ENCODE measurements around the gene SLC7A10. TPM values are rescaled to one million over a fixed set of nuclear protein-coding genes. Genes with fewer than 3 reads are reported as not detected.

SLC7A10 gene
- total RNA-seq: not detected
- not detected for polyA plus RNA-seq (2013, experiment 1 of 2)
- 0.24 TPM for polyA plus RNA-seq (2013, experiment 2 of 2)
- total RNA-seq: 0 to 0.20 (median 0) reads per million in 172 experiments

DNA sequence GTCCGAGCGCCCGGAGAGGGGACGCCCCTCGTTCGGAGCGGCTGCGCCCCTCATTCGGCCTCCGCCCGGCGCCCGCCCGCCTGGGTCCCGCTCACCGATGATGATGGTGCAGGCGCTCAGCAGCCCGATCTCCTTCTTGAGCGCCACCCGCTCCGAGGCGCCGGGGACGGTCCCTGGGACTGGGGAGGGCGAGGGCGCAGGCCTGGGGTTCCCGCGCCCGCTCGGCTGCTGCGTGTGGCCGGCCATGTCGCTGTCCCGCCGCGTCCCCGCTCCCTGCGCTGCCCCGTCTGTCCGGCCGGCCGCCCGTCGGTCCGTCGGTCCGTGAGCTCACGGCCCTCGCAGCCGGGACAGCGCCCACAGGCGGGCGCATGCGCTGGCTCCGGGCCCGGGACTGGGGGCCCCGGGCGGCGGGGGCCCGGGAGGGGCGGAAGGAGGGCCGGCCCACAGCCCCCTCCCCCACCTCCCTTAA is at the start of gene SLC7A10:
TSS of gene SLC7A10 (minus strand) at position 393 of the 469 bp plus-strand sequence. CDS start at position 246, 147 bp downstream.
- Histone ChIP-seq H3K36me3 (ENCODE audit: insufficient read depth, low read length) (no peaks in the 10 kb centered on the region), H3K27ac (ENCODE audit: low read depth in 1 of 2, low read length in 2 of 2) (no peak within 1 kb of the TSS), H3K27me3 (ENCODE audit: control insufficient read depth in 1 of 2, insufficient read depth in 2 of 2, low read length in 2 of 2) (peaks cover 43 to 58% of the 10 kb centered on the region in 2 experiments), H3K9me3 (ENCODE audit: control insufficient read depth in 1 of 2, insufficient read depth in 1 of 2, low read length in 2 of 2) (peaks cover 23 to 24% of the 10 kb centered on the region in 2 experiments), H3K4me3 (ENCODE audit: low read length) (no peak within 1 kb of the TSS), H3K4me1 (ENCODE audit: insufficient read depth, low read length) (peaks cover 16% of the 10 kb centered on the region)
- H3K27ac Mint-ChIP-seq: no peak within 1 kb of the TSS
- no peak for DNase-seq
- H3K4me3 Mint-ChIP-seq: peak within 1 kb of the TSS; percentile 79
- no peak for ATAC-seq (ENCODE audit: poor library complexity)
- POLR2A ChIA-PET: no interaction called here
- TF ChIP-seq, protein P1, sequence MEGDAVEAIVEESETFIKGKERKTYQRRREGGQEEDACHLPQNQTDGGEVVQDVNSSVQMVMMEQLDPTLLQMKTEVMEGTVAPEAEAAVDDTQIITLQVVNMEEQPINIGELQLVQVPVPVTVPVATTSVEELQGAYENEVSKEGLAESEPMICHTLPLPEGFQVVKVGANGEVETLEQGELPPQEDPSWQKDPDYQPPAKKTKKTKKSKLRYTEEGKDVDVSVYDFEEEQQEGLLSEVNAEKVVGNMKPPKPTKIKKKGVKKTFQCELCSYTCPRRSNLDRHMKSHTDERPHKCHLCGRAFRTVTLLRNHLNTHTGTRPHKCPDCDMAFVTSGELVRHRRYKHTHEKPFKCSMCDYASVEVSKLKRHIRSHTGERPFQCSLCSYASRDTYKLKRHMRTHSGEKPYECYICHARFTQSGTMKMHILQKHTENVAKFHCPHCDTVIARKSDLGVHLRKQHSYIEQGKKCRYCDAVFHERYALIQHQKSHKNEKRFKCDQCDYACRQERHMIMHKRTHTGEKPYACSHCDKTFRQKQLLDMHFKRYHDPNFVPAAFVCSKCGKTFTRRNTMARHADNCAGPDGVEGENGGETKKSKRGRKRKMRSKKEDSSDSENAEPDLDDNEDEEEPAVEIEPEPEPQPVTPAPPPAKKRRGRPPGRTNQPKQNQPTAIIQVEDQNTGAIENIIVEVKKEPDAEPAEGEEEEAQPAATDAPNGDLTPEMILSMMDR (IDR thresholded peaks at IDR 0.05): no peak
- H3K4me1 Mint-ChIP-seq (ENCODE audit: low read depth): peaks cover 12% of the 10 kb centered on the region
- H3K27me3 Mint-ChIP-seq: peaks cover 69% of the 10 kb centered on the region
- intact Hi-C loops (cut with DNase I, micrococcal nuclease): no loop called here
- H3K36me3 Mint-ChIP-seq (ENCODE audit: low read depth): peaks cover 13% of the 10 kb centered on the region
- CTCF ChIA-PET: no interaction called here
- peaks cover 8% of the 10 kb centered on the region for H3K9me3 Mint-ChIP-seq

DNA sequence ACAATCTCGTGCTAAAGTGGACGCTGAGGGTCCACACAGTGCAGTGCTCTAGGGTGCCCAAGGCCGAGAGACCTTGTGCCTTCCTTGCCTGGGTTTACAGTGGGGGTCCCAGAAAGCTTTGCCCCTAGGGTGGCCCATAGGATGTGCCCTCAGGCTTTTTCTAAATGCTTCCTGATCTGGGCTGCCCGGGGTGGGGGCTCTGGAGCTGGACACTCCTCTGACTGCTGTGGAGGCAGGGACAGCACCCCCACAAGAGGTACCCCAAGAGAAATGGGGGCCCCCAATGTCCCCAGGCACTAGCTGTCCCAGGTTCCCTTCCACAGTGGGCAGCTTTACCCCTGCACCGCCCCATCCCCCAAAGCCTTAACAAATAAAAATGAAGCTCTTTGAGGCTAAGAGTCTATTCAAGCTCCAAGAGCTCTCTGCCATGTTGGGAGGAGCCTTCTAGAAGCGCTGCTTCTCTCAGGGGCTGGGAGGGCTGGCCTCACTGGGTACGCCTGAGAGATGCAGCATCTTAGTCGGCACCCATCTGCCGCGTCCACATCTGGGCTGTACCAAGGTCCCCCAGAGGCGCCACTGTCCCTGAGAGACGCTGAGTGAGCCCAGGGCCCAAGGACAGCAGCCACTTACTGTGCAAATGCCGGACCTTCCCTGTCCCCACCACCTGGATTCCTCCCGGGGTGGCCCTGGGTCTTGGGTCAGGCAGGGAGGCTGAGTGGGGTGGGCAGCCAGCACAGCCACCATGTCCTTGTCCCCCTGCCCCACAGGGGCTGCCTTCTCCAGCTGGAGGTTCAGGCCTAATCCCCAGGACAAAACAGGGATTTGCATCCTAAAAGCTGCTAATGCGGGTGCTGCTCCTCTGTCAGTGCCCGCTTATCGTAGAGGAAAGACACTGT is 49.3 kb upstream of the SLC7A10 start:
- no peaks in the 10 kb centered on the region for H3K27me3 Mint-ChIP-seq
- ATAC-seq (ENCODE audit: poor library complexity) (no peak), DNase-seq (no peak)
- no peak overlapping the region for H3K4me3 ChIP-seq (ENCODE audit: low read length)
- TF ChIP-seq, protein P1 (IDR thresholded peaks at IDR 0.05): no peak
- no peaks in the 10 kb centered on the region for H3K9me3 Mint-ChIP-seq
- no peaks in the 10 kb centered on the region for H3K36me3 Mint-ChIP-seq (ENCODE audit: low read depth)
- ChIA-PET POLR2A (no interaction called here), CTCF (no interaction called here)
- H3K4me1 Mint-ChIP-seq (ENCODE audit: low read depth): no peaks in the 10 kb centered on the region
- intact Hi-C loops (cut with DNase I, micrococcal nuclease): no loop called here
- H3K27ac ChIP-seq (ENCODE audit: low read depth in 1 of 2, low read length in 2 of 2): no peak overlapping the region
- H3K9me3 ChIP-seq (ENCODE audit: control insufficient read depth in 1 of 2, insufficient read depth in 1 of 2, low read length in 2 of 2): no peaks in the 10 kb centered on the region
- H3K27ac Mint-ChIP-seq: no peak overlapping the region
- no peaks in the 10 kb centered on the region for H3K36me3 ChIP-seq (ENCODE audit: insufficient read depth, low read length)
- peaks cover 20% of the 10 kb centered on the region for H3K4me1 ChIP-seq (ENCODE audit: insufficient read depth, low read length)
- H3K27me3 ChIP-seq (ENCODE audit: control insufficient read depth in 1 of 2, insufficient read depth in 2 of 2, low read length in 2 of 2): no peaks in the 10 kb centered on the region
- H3K4me3 Mint-ChIP-seq: no peak overlapping the region

DNA sequence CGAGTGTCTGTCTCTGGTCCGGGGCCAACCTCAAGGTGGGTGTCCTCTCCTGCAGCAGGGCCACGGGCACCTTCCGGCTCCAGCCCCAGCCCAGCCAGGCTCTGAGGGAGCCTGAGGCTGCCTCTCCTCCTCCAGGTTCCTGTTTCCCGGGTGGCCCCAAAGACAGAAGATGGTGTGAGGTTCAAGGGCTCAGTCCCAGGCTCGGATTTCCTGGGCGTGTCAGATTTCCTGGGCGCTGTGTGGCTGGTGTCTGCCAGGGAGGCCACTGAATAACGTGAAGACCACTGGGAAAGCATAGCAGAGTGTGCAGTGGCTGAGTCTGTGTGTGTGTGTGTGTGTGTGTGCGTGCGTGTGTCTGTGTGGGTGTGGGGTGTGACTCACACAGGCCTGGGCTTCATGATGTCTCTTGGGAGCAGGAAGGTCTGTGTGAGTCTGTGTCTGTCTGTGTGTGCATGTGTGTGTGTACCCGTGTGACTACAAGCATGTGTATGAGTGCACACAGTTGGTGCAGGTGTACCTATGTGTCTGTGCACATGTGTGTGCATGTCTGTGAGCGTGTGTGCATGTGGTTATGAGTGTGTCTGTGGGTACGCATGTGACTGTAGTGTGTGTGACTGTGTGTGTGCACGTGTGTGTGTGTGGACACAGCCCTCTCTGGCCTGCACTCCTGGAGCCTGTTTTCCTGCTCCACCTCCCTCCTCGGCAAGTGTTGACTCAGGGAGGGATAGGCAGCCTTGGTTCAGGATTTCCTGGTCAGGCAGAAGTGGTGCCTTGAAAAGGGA is 48.4 kb upstream of the SLC7A10 start:
- Histone ChIP-seq H3K4me1 (ENCODE audit: insufficient read depth, low read length) (peaks cover 14% of the 10 kb centered on the region), H3K27me3 (ENCODE audit: control insufficient read depth in 1 of 2, insufficient read depth in 2 of 2, low read length in 2 of 2) (no peaks in the 10 kb centered on the region), H3K36me3 (ENCODE audit: insufficient read depth, low read length) (no peaks in the 10 kb centered on the region), H3K27ac (ENCODE audit: low read depth in 1 of 2, low read length in 2 of 2) (no peak overlapping the region), H3K9me3 (ENCODE audit: control insufficient read depth in 1 of 2, insufficient read depth in 1 of 2, low read length in 2 of 2) (no peaks in the 10 kb centered on the region), H3K4me3 (ENCODE audit: low read length) (no peak overlapping the region)
- H3K4me3 Mint-ChIP-seq: no peak overlapping the region
- H3K27me3 Mint-ChIP-seq: no peaks in the 10 kb centered on the region
- intact Hi-C loops (cut with DNase I, micrococcal nuclease): no loop called here
- CTCF ChIA-PET: no interaction called here
- POLR2A ChIA-PET: no interaction called here
- H3K9me3 Mint-ChIP-seq: no peaks in the 10 kb centered on the region
- ATAC-seq (ENCODE audit: poor library complexity) (no peak), DNase-seq (peak in 4 of 14 experiments; percentile 18 to 69 (median 42))
- H3K27ac Mint-ChIP-seq: no peak overlapping the region
- H3K36me3 Mint-ChIP-seq (ENCODE audit: low read depth): no peaks in the 10 kb centered on the region
- H3K4me1 Mint-ChIP-seq (ENCODE audit: low read depth): no peaks in the 10 kb centered on the region
- TF ChIP-seq, protein P1 (IDR thresholded peaks at IDR 0.05): no peak

All from CD4-positive, alpha-beta T cell (primary cell).